ENCODE results near the gene GMPPA. TPM values are rescaled to one million over a fixed set of nuclear protein-coding genes. Genes with fewer than 3 reads are reported as not detected.

GMPPA gene
- total RNA-seq, 2 donors from 2014 or later, result 36.9 to 38.2 TPM

DNA sequence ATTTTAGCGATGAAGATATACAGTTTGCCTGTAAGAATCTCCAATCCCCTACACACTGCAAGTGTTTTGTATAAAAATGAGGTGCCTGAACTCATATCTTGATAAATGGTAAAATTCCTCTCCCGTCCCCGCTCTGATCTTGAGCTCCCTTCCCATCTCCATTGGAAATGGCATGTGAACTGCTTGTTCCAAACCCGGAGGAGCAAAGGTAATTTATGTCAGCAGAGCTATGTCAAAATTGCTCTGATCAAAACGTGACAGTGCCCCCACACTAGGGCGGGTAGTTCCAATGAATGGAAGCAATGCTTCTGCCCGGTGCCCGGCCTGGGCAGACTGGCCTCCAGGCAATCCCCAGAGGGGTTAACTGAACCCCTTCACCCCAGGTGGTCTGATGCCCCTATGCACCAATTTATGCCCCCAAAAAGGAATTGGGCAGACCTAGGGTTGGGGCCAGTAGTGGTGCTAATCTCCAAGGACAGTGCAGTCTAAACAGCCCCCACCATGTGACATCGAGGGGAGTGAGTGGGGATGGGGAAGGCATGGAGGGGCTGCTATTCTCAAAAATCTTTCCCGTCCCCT, 3.6 kb upstream of the GMPPA start:
- H3K27me3 ChIP-seq (ENCODE audit: control insufficient read depth, insufficient read depth, low read length, poor library complexity, severe bottlenecking), result peaks cover 56% of the 10 kb centered on the region

DNA sequence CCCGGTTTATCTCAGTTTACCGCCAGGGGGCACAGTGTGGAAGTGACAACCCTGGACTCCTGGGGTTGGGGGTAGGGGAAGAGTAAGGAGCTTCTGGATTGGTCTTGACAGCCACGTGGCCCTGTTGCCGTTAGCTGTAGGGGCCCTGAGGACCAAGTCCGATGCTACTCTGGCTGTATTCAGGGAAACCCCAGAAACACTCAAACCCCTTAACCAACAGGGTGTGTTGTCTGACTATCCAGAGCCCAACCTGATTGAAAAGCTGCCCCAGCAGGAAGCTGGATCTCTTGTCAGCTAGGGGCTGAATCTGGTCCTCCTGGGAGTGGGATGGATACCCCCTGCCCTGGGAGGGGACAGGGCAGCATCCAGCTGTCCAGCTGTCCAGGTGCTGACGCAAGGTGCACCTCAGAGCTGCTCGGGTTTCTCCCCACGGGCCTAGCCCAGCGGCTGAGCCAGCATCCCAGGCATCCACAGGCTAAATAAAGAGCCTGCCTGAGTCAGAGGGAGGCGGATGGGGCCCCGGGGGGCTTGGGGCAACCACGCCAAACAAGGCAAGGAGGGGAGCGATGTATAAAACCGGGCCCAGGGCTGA, 3.1 kb upstream of the GMPPA start:
- no peaks in the 10 kb centered on the region for H3K36me3 Mint-ChIP-seq (ENCODE audit: low read depth)
- no peak overlapping the region for H3K9ac ChIP-seq (ENCODE audit: extremely low read depth, low read length, poor library complexity, severe bottlenecking)
- H3K4me3 ChIP-seq (ENCODE audit: low read length), result no peak overlapping the region
- H3K9me3 ChIP-seq (ENCODE audit: control insufficient read depth, low read length), result no peaks in the 10 kb centered on the region
- peaks cover 9% of the 10 kb centered on the region for H3K4me1 ChIP-seq (ENCODE audit: control insufficient read depth, insufficient read depth, low read length)
- H3K27me3 ChIP-seq (ENCODE audit: control insufficient read depth, insufficient read depth, low read length, poor library complexity, severe bottlenecking), result peaks cover 56% of the 10 kb centered on the region
- no peak overlapping the region for H3K4me3 Mint-ChIP-seq
- peaks cover 23% of the 10 kb centered on the region for H3K4me1 Mint-ChIP-seq
- no peaks in the 10 kb centered on the region for H3K9me3 Mint-ChIP-seq
- no peaks in the 10 kb centered on the region for H3K36me3 ChIP-seq (ENCODE audit: control insufficient read depth, insufficient read depth, low read length)
- no peak overlapping the region for H3K27ac ChIP-seq (ENCODE audit: low read depth, low read length)
- DNase-seq, result peak; percentile 93
- no peak overlapping the region for H3K27ac Mint-ChIP-seq
- TF ChIP-seq, protein P1, sequence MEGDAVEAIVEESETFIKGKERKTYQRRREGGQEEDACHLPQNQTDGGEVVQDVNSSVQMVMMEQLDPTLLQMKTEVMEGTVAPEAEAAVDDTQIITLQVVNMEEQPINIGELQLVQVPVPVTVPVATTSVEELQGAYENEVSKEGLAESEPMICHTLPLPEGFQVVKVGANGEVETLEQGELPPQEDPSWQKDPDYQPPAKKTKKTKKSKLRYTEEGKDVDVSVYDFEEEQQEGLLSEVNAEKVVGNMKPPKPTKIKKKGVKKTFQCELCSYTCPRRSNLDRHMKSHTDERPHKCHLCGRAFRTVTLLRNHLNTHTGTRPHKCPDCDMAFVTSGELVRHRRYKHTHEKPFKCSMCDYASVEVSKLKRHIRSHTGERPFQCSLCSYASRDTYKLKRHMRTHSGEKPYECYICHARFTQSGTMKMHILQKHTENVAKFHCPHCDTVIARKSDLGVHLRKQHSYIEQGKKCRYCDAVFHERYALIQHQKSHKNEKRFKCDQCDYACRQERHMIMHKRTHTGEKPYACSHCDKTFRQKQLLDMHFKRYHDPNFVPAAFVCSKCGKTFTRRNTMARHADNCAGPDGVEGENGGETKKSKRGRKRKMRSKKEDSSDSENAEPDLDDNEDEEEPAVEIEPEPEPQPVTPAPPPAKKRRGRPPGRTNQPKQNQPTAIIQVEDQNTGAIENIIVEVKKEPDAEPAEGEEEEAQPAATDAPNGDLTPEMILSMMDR (conservative IDR thresholded peaks at IDR 0.05), result peak; percentile 85
- WGBS, 2 experiments (ENCODE audit: insufficient coverage in 1 of 2, insufficient read length in 1 of 2), result 37 to 49% methylated on average over 7 to 14 of the region's 14 CpGs
- peaks cover 70% of the 10 kb centered on the region for H3K27me3 Mint-ChIP-seq (ENCODE audit: insufficient read depth)

More for the DNA sequence above, 3.6 kb upstream of the GMPPA start:
- Histone ChIP-seq H3K4me3 (ENCODE audit: low read length) (no peak overlapping the region), H3K9me3 (ENCODE audit: control insufficient read depth, low read length) (no peaks in the 10 kb centered on the region), H3K27ac (ENCODE audit: low read depth, low read length) (no peak overlapping the region), H3K9ac (ENCODE audit: extremely low read depth, low read length, poor library complexity, severe bottlenecking) (no peak overlapping the region), H3K4me1 (ENCODE audit: control insufficient read depth, insufficient read depth, low read length) (peaks cover 9% of the 10 kb centered on the region), H3K36me3 (ENCODE audit: control insufficient read depth, insufficient read depth, low read length) (no peaks in the 10 kb centered on the region)
- WGBS, 2 experiments (ENCODE audit: insufficient coverage in 1 of 2, insufficient read length in 1 of 2), result 47 to 63% methylated on average over 6 to 10 of the region's 10 CpGs
- no peak for DNase-seq
- peaks cover 19% of the 10 kb centered on the region for H3K4me1 Mint-ChIP-seq
- H3K9me3 Mint-ChIP-seq, result no peaks in the 10 kb centered on the region
- TF ChIP-seq, protein P1 (conservative IDR thresholded peaks at IDR 0.05), result no peak
- no peak overlapping the region for H3K4me3 Mint-ChIP-seq
- H3K36me3 Mint-ChIP-seq (ENCODE audit: low read depth), result no peaks in the 10 kb centered on the region
- H3K27ac Mint-ChIP-seq, result no peak overlapping the region
- peaks cover 72% of the 10 kb centered on the region for H3K27me3 Mint-ChIP-seq (ENCODE audit: insufficient read depth)

DNA sequence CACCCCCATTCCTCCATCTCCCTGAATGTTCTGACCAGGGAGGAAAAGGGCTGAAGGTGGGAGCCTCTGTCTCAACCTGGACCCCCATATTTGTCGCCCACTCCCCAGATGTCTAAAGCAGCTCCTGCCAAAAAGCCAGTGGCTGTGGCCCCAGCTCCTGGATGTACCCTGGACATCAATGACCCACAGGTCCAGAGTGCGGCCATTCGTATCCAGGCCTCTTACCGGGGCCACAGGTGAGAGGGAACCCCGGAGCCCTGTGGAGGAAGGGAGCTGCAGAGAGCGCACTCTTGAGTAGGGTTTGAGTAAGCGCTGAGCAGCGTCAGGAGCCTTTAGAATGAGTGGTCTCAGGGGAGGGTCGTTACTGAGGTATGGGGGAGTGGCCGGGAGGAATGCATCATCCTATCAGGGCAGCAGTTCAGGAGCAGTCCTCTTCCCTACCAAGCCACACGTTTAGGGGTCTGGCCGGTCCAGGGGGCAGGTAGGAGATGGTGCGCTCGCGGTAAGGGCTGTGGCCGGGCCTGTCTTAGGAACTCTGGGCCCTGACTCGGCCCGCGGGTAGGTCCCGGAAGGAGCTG, 2.4 kb upstream of the GMPPA start:
- no peak overlapping the region for H3K9ac ChIP-seq (ENCODE audit: extremely low read depth, low read length, poor library complexity, severe bottlenecking)
- H3K27me3 ChIP-seq (ENCODE audit: control insufficient read depth, insufficient read depth, low read length, poor library complexity, severe bottlenecking), result peaks cover 56% of the 10 kb centered on the region
- no peak overlapping the region for H3K27ac Mint-ChIP-seq
- H3K4me1 ChIP-seq (ENCODE audit: control insufficient read depth, insufficient read depth, low read length), result peaks cover 9% of the 10 kb centered on the region
- H3K4me3 Mint-ChIP-seq, result peak overlapping the region; percentile 80
- no peak overlapping the region for H3K27ac ChIP-seq (ENCODE audit: low read depth, low read length)
- TF ChIP-seq, protein P1 (conservative IDR thresholded peaks at IDR 0.05), result no peak
- no peaks in the 10 kb centered on the region for H3K9me3 ChIP-seq (ENCODE audit: control insufficient read depth, low read length)
- H3K36me3 ChIP-seq (ENCODE audit: control insufficient read depth, insufficient read depth, low read length), result no peaks in the 10 kb centered on the region
- H3K4me3 ChIP-seq (ENCODE audit: low read length), result no peak overlapping the region
- DNase-seq, result no peak
- no peaks in the 10 kb centered on the region for H3K9me3 Mint-ChIP-seq
- peaks cover 23% of the 10 kb centered on the region for H3K4me1 Mint-ChIP-seq
- no peaks in the 10 kb centered on the region for H3K36me3 Mint-ChIP-seq (ENCODE audit: low read depth)
- peaks cover 69% of the 10 kb centered on the region for H3K27me3 Mint-ChIP-seq (ENCODE audit: insufficient read depth)
- 29 to 34% methylated on average over 12 to 20 of the region's 20 CpGs for WGBS, 2 experiments (ENCODE audit: insufficient coverage in 1 of 2, insufficient read length in 1 of 2)

Data from endodermal cell (in vitro differentiated cells).